ENCODE data around the gene IQCK.

GRCh38 chr16:19810817-19811731 is 93.0 kb downstream of the IQCK start:
- TF ChIP-seq POLR2AphosphoS5 (IDR thresholded peaks at IDR 0.05; ENCODE audit: borderline replicate concordance, low read depth, low read length) (no peak), EZH2 (IDR thresholded peaks at IDR 0.05) (no peak)

Measured in SK-N-MC (cell line).